Neuronal stem cell (in vitro differentiated cells): Measurements from ENCODE around the gene MPPED2.

ENCODE experiments used
- DNase-seq: peaks from one replicate; pipeline ENCODE4 v3.0.0-alpha.2; 2013; ENCODE audit warnings: low spot score
- H2AFZ ChIP-seq: one replicate; pipeline ENCODE4 v1.6.1; 2013; ENCODE audit warnings: mild to moderate bottlenecking, low read length, inconsistent platforms
- H2AK5ac ChIP-seq: 2 replicates; pipeline ENCODE4 v1.6.1; 2013; ENCODE audit warnings: low read depth, mild to moderate bottlenecking, inconsistent platforms, low read length, moderate library complexity, mixed read lengths
- H2BK120ac ChIP-seq: 2 replicates; pipeline ENCODE4 v1.6.1; 2013; ENCODE audit warnings: low read depth, mild to moderate bottlenecking, inconsistent platforms, low read length, moderate library complexity, mixed read lengths
- H2BK12ac ChIP-seq: one replicate; pipeline ENCODE4 v1.6.1; 2013; ENCODE audit warnings: low read length, inconsistent platforms
- H2BK15ac ChIP-seq: 2 replicates; pipeline ENCODE4 v1.6.1; 2013; ENCODE audit warnings: mild to moderate bottlenecking, low read length, inconsistent platforms, mixed read lengths
- H2BK5ac ChIP-seq: one replicate; pipeline ENCODE4 v1.6.1; 2013; ENCODE audit warnings: inconsistent platforms, mild to moderate bottlenecking, low read length, moderate library complexity
- H3K14ac ChIP-seq: one replicate; pipeline ENCODE4 v1.6.1; 2013; ENCODE audit warnings: low read length, inconsistent platforms
- H3K18ac ChIP-seq: 2 replicates; pipeline ENCODE4 v1.6.1; 2013; ENCODE audit warnings: low read length, inconsistent platforms
- H3K23ac ChIP-seq: 2 replicates; pipeline ENCODE4 v1.6.1; 2013; ENCODE audit warnings: low read depth, mild to moderate bottlenecking, mixed read lengths, low read length, inconsistent platforms; ENCODE audit not compliant: poor library complexity
- H3K27ac ChIP-seq: replicated peaks from 3 replicates; pipeline ENCODE4 v1.5.1; 2013; ENCODE audit warnings: low read length, inconsistent platforms
- H3K27me3 ChIP-seq, 3 experiments: 2 replicates each; pipeline ENCODE4 v1.6.1; 2013; ENCODE audit warnings: low read length in 3 of 3, mild to moderate bottlenecking in 2 of 3, inconsistent platforms in 1 of 3, low read depth in 1 of 3, mixed read lengths in 1 of 3, moderate library complexity in 1 of 3; ENCODE audit not compliant: control insufficient read depth in 3 of 3, insufficient read depth in 3 of 3
- H3K36me3 ChIP-seq, 2 donors: replicated peaks in 1 of 2; 2 replicates each; pipeline ENCODE4 v1.6.1; 2013; ENCODE audit warnings: low read length in 2 of 2; ENCODE audit not compliant: control insufficient read depth in 2 of 2, insufficient read depth in 2 of 2
- H3K4ac ChIP-seq: 2 replicates; pipeline ENCODE4 v1.6.1; 2013; ENCODE audit warnings: inconsistent platforms, mild to moderate bottlenecking, low read length, moderate library complexity
- H3K4me1 ChIP-seq, 2 donors: 1 replicate in 1 of 2; 2 replicates in 1 of 2; pipeline ENCODE4 v1.6.1; 2013; ENCODE audit warnings: low read length in 2 of 2, low read depth in 1 of 2; ENCODE audit not compliant: control insufficient read depth in 2 of 2, insufficient read depth in 1 of 2
- H3K4me2 ChIP-seq: one replicate; pipeline ENCODE4 v1.6.1; 2013; ENCODE audit warnings: mild to moderate bottlenecking, low read length, inconsistent platforms; ENCODE audit not compliant: insufficient read depth, poor library complexity, severe bottlenecking
- H3K4me3 ChIP-seq, 2 donors: 2 replicates each; pipeline ENCODE4 v1.5.1; 2013; ENCODE audit warnings: low read length in 2 of 2, mild to moderate bottlenecking in 2 of 2, inconsistent platforms in 1 of 2, moderate library complexity in 1 of 2
- H3K79me1 ChIP-seq: one replicate; pipeline ENCODE4 v1.6.1; 2013; ENCODE audit warnings: low read depth, mild to moderate bottlenecking, inconsistent platforms, low read length, moderate library complexity
- H3K9ac ChIP-seq: one replicate; pipeline ENCODE4 v1.6.1; 2013; ENCODE audit warnings: mild to moderate bottlenecking, low read depth, low read length, inconsistent platforms; ENCODE audit not compliant: poor library complexity
- H3K9me3 ChIP-seq, 2 donors: replicated peaks in 1 of 2; 2 replicates each; pipeline versions ENCODE3 to v1.6.1; 2013; ENCODE audit warnings: low read length in 2 of 2, mild to moderate bottlenecking in 2 of 2, inconsistent platforms in 1 of 2, low read depth in 1 of 2, mixed read lengths in 1 of 2, moderate library complexity in 1 of 2; ENCODE audit not compliant: control insufficient read depth in 2 of 2, insufficient read depth in 1 of 2
- H4K8ac ChIP-seq: one replicate; pipeline ENCODE4 v1.6.1; 2013; ENCODE audit warnings: low read depth, mild to moderate bottlenecking, inconsistent platforms, low read length, moderate library complexity
- H4K91ac ChIP-seq: one replicate; pipeline ENCODE4 v1.6.1; 2013; ENCODE audit warnings: low read length, low read depth, mild to moderate bottlenecking, inconsistent platforms; ENCODE audit not compliant: poor library complexity
- WGBS, 2 donors: extraction: QIAGEN DNeasy Blood & Tissue Kit; methylation state at CpG; one replicate each; pipeline ENCODE4 v1.1.7; 2013; ENCODE audit warnings: missing lambda C conversion rate in 2 of 2, mixed read lengths in 1 of 2; ENCODE audit not compliant: insufficient read length in 2 of 2, insufficient replicate concordance in 1 of 2; ENCODE audit errors: extremely low coverage in 2 of 2; 5-methylcytosine and 5-hydroxymethylcytosine counted together

MPPED2 gene

DNA sequence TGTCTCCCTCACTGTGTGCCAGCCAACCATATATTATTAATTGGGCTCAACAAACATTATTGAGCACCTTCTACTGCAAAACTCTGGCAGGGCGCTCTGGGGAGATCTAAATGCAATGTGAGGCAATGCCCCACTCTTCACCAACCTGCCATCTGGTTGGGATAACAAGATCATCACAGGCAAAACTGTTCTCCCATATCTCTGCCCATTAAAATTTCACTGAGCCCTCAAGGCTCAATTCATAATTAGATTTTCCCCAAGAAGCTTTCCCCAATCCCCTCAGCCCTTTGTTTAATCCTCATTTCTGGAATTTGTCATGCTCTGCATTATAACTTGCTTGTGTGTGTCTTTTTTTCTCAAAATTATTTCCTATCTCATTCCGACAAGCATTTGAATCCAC is 156.6 kb downstream of the MPPED2 start:
- Histone ChIP-seq H2BK120ac (no peak overlapping the region), H2BK15ac (no peak overlapping the region), H2BK12ac (no peak overlapping the region), H3K4me1 (peaks cover 0 to 8% of the 10 kb centered on the region in 2 donors), H3K23ac (no peak overlapping the region), H2AFZ (no peak overlapping the region), H3K4me2 (no peak overlapping the region), H3K27me3 (peaks cover 0 to 12% (median 0%) of the 10 kb centered on the region in 3 experiments), H2BK5ac (no peak overlapping the region), H2AK5ac (no peak overlapping the region), H3K27ac (no peak overlapping the region), H3K4ac (no peak overlapping the region), H3K36me3 (no peaks in the 10 kb centered on the region), H3K14ac (no peak overlapping the region), H4K8ac (no peak overlapping the region), H3K79me1 (no peaks in the 10 kb centered on the region), H3K18ac (no peak overlapping the region), H3K4me3 (no peak overlapping the region), H3K9me3 (no peaks in the 10 kb centered on the region), H4K91ac (no peak overlapping the region), H3K9ac (no peak overlapping the region)
- no CpG with 5 or more reads among the region's 2 CpGs for WGBS, 2 donors
- no peak for DNase-seq

GRCh38 chr11:30426781-30427180 is 159.4 kb downstream of the MPPED2 start:
- H3K9me3 ChIP-seq: no peaks in the 10 kb centered on the region
- H3K27ac ChIP-seq: no peak overlapping the region
- H3K14ac ChIP-seq: no peak overlapping the region
- H3K9ac ChIP-seq: no peak overlapping the region
- H3K23ac ChIP-seq: no peak overlapping the region
- no peaks in the 10 kb centered on the region for H3K79me1 ChIP-seq
- no peak overlapping the region for H4K8ac ChIP-seq
- no peak overlapping the region for H2BK5ac ChIP-seq
- H2AFZ ChIP-seq: no peak overlapping the region
- H3K27me3 ChIP-seq: peaks cover 0 to 10% (median 0%) of the 10 kb centered on the region in 3 experiments
- no peak overlapping the region for H2BK15ac ChIP-seq
- H3K36me3 ChIP-seq: no peaks in the 10 kb centered on the region
- peak overlapping the region; percentile 15 for H3K18ac ChIP-seq
- H2BK120ac ChIP-seq: no peak overlapping the region
- H3K4me3 ChIP-seq: peak overlapping the region in 1 of 2 donors; percentile 35
- H4K91ac ChIP-seq: no peak overlapping the region
- WGBS, 2 donors: no CpG with 5 or more reads among the region's 5 CpGs
- no peak overlapping the region for H2AK5ac ChIP-seq
- no peak overlapping the region for H3K4me2 ChIP-seq
- peaks cover 3 to 30% of the 10 kb centered on the region in 2 donors for H3K4me1 ChIP-seq
- H2BK12ac ChIP-seq: no peak overlapping the region
- no peak for DNase-seq
- no peak overlapping the region for H3K4ac ChIP-seq

GRCh38 chr11:30424844-30425243 is 161.3 kb downstream of the MPPED2 start:
- H2BK12ac ChIP-seq: no peak overlapping the region

GRCh38 chr11:30424321-30424720 is 161.8 kb downstream of the MPPED2 start:
- Histone ChIP-seq H3K79me1 (no peaks in the 10 kb centered on the region), H3K4me1 (peaks cover 3 to 30% of the 10 kb centered on the region in 2 donors), H4K8ac (no peak overlapping the region), H3K4ac (no peak overlapping the region), H2BK12ac (no peak overlapping the region), H2BK120ac (no peak overlapping the region), H3K36me3 (no peaks in the 10 kb centered on the region), H3K27me3 (peaks cover 0 to 15% (median 0%) of the 10 kb centered on the region in 3 experiments), H3K14ac (no peak overlapping the region), H3K18ac (no peak overlapping the region), H2BK5ac (no peak overlapping the region), H3K23ac (no peak overlapping the region), H2AFZ (no peak overlapping the region), H2BK15ac (no peak overlapping the region), H2AK5ac (no peak overlapping the region), H3K9ac (no peak overlapping the region), H4K91ac (no peak overlapping the region), H3K4me3 (no peak overlapping the region), H3K4me2 (no peak overlapping the region), H3K9me3 (no peaks in the 10 kb centered on the region), H3K27ac (no peak overlapping the region)
- no CpG with 5 or more reads among the region's 10 CpGs for WGBS, 2 donors
- no peak for DNase-seq

More at GRCh38 chr11:30424844-30425243, 161.3 kb downstream of the MPPED2 start:
- Histone ChIP-seq H3K36me3 (no peaks in the 10 kb centered on the region), H3K18ac (no peak overlapping the region), H3K4me3 (no peak overlapping the region), H3K9me3 (no peaks in the 10 kb centered on the region), H3K4ac (no peak overlapping the region), H3K4me2 (no peak overlapping the region), H3K4me1 (peaks cover 3 to 30% of the 10 kb centered on the region in 2 donors), H2BK15ac (no peak overlapping the region), H3K27me3 (peaks cover 0 to 14% (median 0%) of the 10 kb centered on the region in 3 experiments), H4K91ac (no peak overlapping the region), H3K27ac (no peak overlapping the region), H2BK120ac (no peak overlapping the region), H4K8ac (no peak overlapping the region), H3K79me1 (no peaks in the 10 kb centered on the region), H3K14ac (no peak overlapping the region), H3K23ac (no peak overlapping the region), H2AK5ac (no peak overlapping the region), H3K9ac (no peak overlapping the region), H2AFZ (no peak overlapping the region), H2BK5ac (no peak overlapping the region)
- no CpG with 5 or more reads among the region's 4 CpGs for WGBS, 2 donors
- no peak for DNase-seq
